GM12878 (cell line): Measurements from ENCODE around the gene GALNT3. TPM values are rescaled to one million over a fixed set of nuclear protein-coding genes. Genes with fewer than 3 reads are reported as not detected.

Source experiments
- ATAC-seq: fragments of 200-7000 bp; cut with Tn5 transposase; 3 replicates; pipeline ENCODE4 v1.9.1; 2020; ENCODE audit warnings: mild to moderate bottlenecking, moderate library complexity
- BruUV-seq: library from RNA; stranded (reverse); fragments of 400-500 nt; replicated peaks from 2 replicates; lab custom pipeline; 2021; lab: Mats Ljungman, UMichigan
- CTCF ChIA-PET: fragments of 300-600 bp; sonication (Branson Sonifier 250); formaldehyde crosslinking; extraction: SDS; loops from one replicate; lab custom pipeline; 2021; ENCODE audit warnings: inconsistent platforms; lab: Yijun Ruan, JAX
- POLR2A ChIA-PET: fragments of 350-600 bp; formaldehyde crosslinking; extraction: SDS; loops from one replicate; lab custom pipeline; 2021; ENCODE audit warnings: inconsistent platforms; lab: Charles Lee
- RAD21 ChIA-PET: fragments of 300-600 bp; sonication (Branson Sonifier 250); formaldehyde crosslinking; loops from one replicate; lab custom pipeline; 2023; ENCODE audit warnings: antibody characterized with exemption; ENCODE audit not compliant: unreplicated experiment; lab: Charles Lee
- SMC1A ChIA-PET: fragments of 300-600 bp; sonication (Branson Sonifier 250); formaldehyde crosslinking; loops from one replicate; lab custom pipeline; 2023; ENCODE audit not compliant: unreplicated experiment, uncharacterized antibody; lab: Charles Lee
- DNase-seq: peaks from one replicate; pipeline ENCODE4 v3.0.0-alpha.2; 2011; ENCODE audit warnings: low read depth, low spot score
- FAIRE-seq: peaks from 3 replicates; lab custom pipeline; 2011; peaks lifted over from hg19 to GRCh38; lab: Jason Lieb, UNC
- H2AFZ ChIP-seq: 2 replicates; pipeline ENCODE4 v1.6.0; 2011; ENCODE audit warnings: low read depth, low read length, control low read depth; ENCODE audit not compliant: control insufficient read depth
- H3K27ac ChIP-seq: 2 replicates; pipeline ENCODE4 v1.5.1; 2011; ENCODE audit warnings: control low read depth; ENCODE audit not compliant: control insufficient read depth, insufficient read depth
- H3K27me3 ChIP-seq, 2 experiments: replicated peaks in 1 of 2; 2 replicates each; pipeline versions ENCODE4 v1.6.0 to v1.6.1; 2011; ENCODE audit warnings: low read length in 1 of 2; ENCODE audit not compliant: control insufficient read depth in 2 of 2, insufficient read depth in 2 of 2
- H3K36me3 ChIP-seq, 2 experiments: 2 replicates each; pipeline ENCODE4 v1.5.1; 2011; ENCODE audit warnings: low read length in 1 of 2; ENCODE audit not compliant: control insufficient read depth in 2 of 2, insufficient read depth in 2 of 2
- H3K4me1 ChIP-seq: 2 replicates; pipeline ENCODE4 v1.6.1; 2011; ENCODE audit warnings: mild to moderate bottlenecking, low read length, moderate library complexity, mixed read lengths; ENCODE audit not compliant: control insufficient read depth, insufficient read depth
- H3K4me2 ChIP-seq: 2 replicates; pipeline ENCODE4 v1.6.0; 2011; ENCODE audit warnings: control low read depth; ENCODE audit not compliant: control insufficient read depth, insufficient read depth
- H3K4me3 ChIP-seq: fragments of 200-600 bp; sonication (generic); 2 replicates; pipeline ENCODE4 v1.5.1; 2016
- H3K79me2 ChIP-seq: 2 replicates; pipeline ENCODE4 v1.6.0; 2011; ENCODE audit warnings: low read length; ENCODE audit not compliant: control insufficient read depth, insufficient read depth
- H3K9ac ChIP-seq: 2 replicates; pipeline ENCODE4 v1.8.0; 2011; ENCODE audit warnings: low read length, control low read depth, mixed read lengths; ENCODE audit not compliant: control insufficient read depth, insufficient read depth
- H3K9me3 ChIP-seq: replicated peaks from 3 replicates; pipeline ENCODE4 v1.5.1; 2011; ENCODE audit warnings: mild to moderate bottlenecking, low read length; ENCODE audit not compliant: control insufficient read depth, insufficient read depth
- H4K20me1 ChIP-seq: 2 replicates; pipeline ENCODE4 v1.6.0; 2011; ENCODE audit not compliant: control insufficient read depth, insufficient read depth
- ATF2 ChIP-seq: IDR thresholded peaks from 2 replicates; pipeline ENCODE4 v1.6.1; 2012; ENCODE audit warnings: low read length, inconsistent platforms
- ATF7 ChIP-seq: fragments of 450-650 bp; IDR thresholded peaks from 2 replicates; pipeline ENCODE4 v1.6.1; 2016; ENCODE audit warnings: low read depth, mild to moderate bottlenecking
- EED ChIP-seq: sonication (generic); IDR thresholded peaks from 2 replicates; pipeline ENCODE4 v1.6.1; 2016; ENCODE audit warnings: antibody characterized with exemption, low read depth
- EZH2 ChIP-seq: IDR thresholded peaks from 2 replicates; pipeline ENCODE4 v1.6.1; 2012; ENCODE audit warnings: low read depth, mild to moderate bottlenecking, control low read depth, inconsistent platforms, low read length, borderline replicate concordance; ENCODE audit not compliant: control insufficient read depth
- IRF4 ChIP-seq: IDR thresholded peaks from 2 replicates; pipeline ENCODE4 v1.6.1; 2011; ENCODE audit warnings: low read depth, low read length
- JUNB ChIP-seq: IDR thresholded peaks from 2 replicates; pipeline ENCODE4 v1.6.1; 2016; ENCODE audit warnings: antibody characterized with exemption, mild to moderate bottlenecking
- MTA3 ChIP-seq: IDR thresholded peaks from 2 replicates; pipeline ENCODE4 v1.6.1; 2012; ENCODE audit warnings: low read length, inconsistent platforms, borderline replicate concordance
- MXI1 ChIP-seq: fragments of 150-350 bp; IDR thresholded peaks from 2 replicates; pipeline ENCODE4 v1.6.1; 2011; ENCODE audit warnings: low read depth, mild to moderate bottlenecking, inconsistent platforms, low read length, improper control_type of control experiment
- PAX8 ChIP-seq: fragments of 450-650 bp; IDR thresholded peaks from 2 replicates; pipeline ENCODE4 v1.6.1; 2017; ENCODE audit warnings: mild to moderate bottlenecking, moderate library complexity
- RELA ChIP-seq: fragments of 450-650 bp; IDR thresholded peaks from 2 replicates; pipeline ENCODE4 v1.8.0; 2014; ENCODE audit warnings: borderline replicate concordance; ENCODE audit not compliant: partially characterized antibody
- SIN3A ChIP-seq: IDR thresholded peaks from 2 replicates; pipeline ENCODE4 v1.6.1; 2012; ENCODE audit warnings: low read depth, low read length, improper control_type of control experiment
- SIX5 ChIP-seq: IDR thresholded peaks from 2 replicates; pipeline ENCODE4 v1.6.1; 2011; ENCODE audit warnings: mild to moderate bottlenecking, low read depth, low read length, moderate library complexity; ENCODE audit not compliant: severe bottlenecking
- SMAD1 ChIP-seq: fragments of 450-650 bp; IDR thresholded peaks from 2 replicates; pipeline ENCODE4 v1.6.1; 2018; ENCODE audit warnings: mild to moderate bottlenecking, low read depth; ENCODE audit not compliant: partially characterized antibody
- SP1 ChIP-seq: IDR thresholded peaks from one replicate; pipeline ENCODE4 v1.6.1; 2011; ENCODE audit warnings: low read depth, low read length
- SREBF2 ChIP-seq: IDR thresholded peaks from 2 replicates; pipeline ENCODE4 v1.6.1; 2012; ENCODE audit warnings: mild to moderate bottlenecking, low read length
- SRF ChIP-seq, 2 experiments: IDR thresholded peaks; 2 replicates each; pipeline ENCODE4 v1.6.1; 2011; ENCODE audit warnings: low read depth in 2 of 2, low read length in 2 of 2, mild to moderate bottlenecking in 1 of 2, moderate library complexity in 1 of 2
- STAT1 ChIP-seq: fragments of 450-650 bp; conservative IDR thresholded peaks from 2 replicates; pipeline ENCODE4 v1.6.1; 2014; ENCODE audit warnings: antibody characterized with exemption, mild to moderate bottlenecking
- ZNF687 ChIP-seq: fragments of 450-650 bp; IDR thresholded peaks from 2 replicates; pipeline ENCODE4 v1.6.1; 2017; ENCODE audit warnings: mild to moderate bottlenecking, moderate library complexity
- WGBS: methylation state at CpG from one replicate; pipeline ENCODE4 v1.1.6; 2016; ENCODE audit warnings: low lambda C conversion rate; ENCODE audit not compliant: insufficient replicate concordance, insufficient coverage; ENCODE audit errors: missing lambda C conversion rate; 5-methylcytosine and 5-hydroxymethylcytosine counted together
- in situ Hi-C: fragments of 300-500 bp; cut with MboI; formaldehyde crosslinking; loops from 9 replicates; pipeline ENCODE4 v1.14.3; 2018; ENCODE audit warnings: mixed read lengths
- intact Hi-C: fragments of 100-400 bp; cut with micrococcal nuclease; formaldehyde crosslinking; loops from one replicate; pipeline ENCODE4 v1.14.2; 2022; ENCODE audit not compliant: unreplicated experiment
- polyA plus RNA-seq, 11 experiments: library from polyadenylated mRNA; depleted of rRNA in 4 of 11; unstranded in 6 of 11; stranded (reverse) in 5 of 11; fragments of >200 nt; fragmentation: Nextera tagmentation in 4 of 11; fragmentation: Illumina TruSeq in 1 of 11; extraction: Ambion mirVana in 4 of 11; extraction: Trizol in 1 of 11; gene quantifications; 1 replicate in 1 of 11; 2 replicates in 10 of 11; pipeline versions ENCODE4 v1.2.1 to v1.2.3, GENCODE V29; 2011 to 2016; ENCODE audit warnings: inconsistent platforms in 2 of 11, missing spikeins in 2 of 11, low read depth in 1 of 11
- total RNA-seq, 4 experiments: library from RNA; depleted of rRNA in 3 of 4; stranded (reverse); fragments of >200 nt in 3 of 4; fragmentation: Illumina TruSeq in 1 of 4; extraction: Trizol in 1 of 4; gene quantifications; 2 replicates each; pipeline versions ENCODE4 v1.2.1 to v1.2.3, GENCODE V29; 2013 to 2021

GALNT3 gene
- total and polyA plus RNA-seq, 10 of the 15 experiments (the other 5 are each of a cell fraction or from before 2014, with no cell fraction given) = 0.53 to 3.7 (median 1.1) TPM

- TF ChIP-seq ZNF687 = no peak
Observed at GRCh38 chr2:165718610-165719210, 75.3 kb downstream of the GALNT3 start (continued).

- in situ Hi-C loops = no loop called here
- H3K27me3 ChIP-seq = no peaks in the 10 kb centered on the region
- no peak for DNase-seq
- ChIA-PET SMC1A (no interaction called here), POLR2A (no interaction called here), RAD21 (no interaction called here), CTCF (no interaction called here)
- no peaks in the 10 kb centered on the region for H3K9me3 ChIP-seq
- H3K4me3 ChIP-seq = no peak overlapping the region
- no peak for ATAC-seq
- no peaks in the 10 kb centered on the region for H3K79me2 ChIP-seq
- intact Hi-C loops = no loop called here
- H3K36me3 ChIP-seq = no peaks in the 10 kb centered on the region
- 0% methylated on average over 1 of the region's 1 CpG for WGBS
- no peak overlapping the region for H3K27ac ChIP-seq
- no peak overlapping the region for H3K4me2 ChIP-seq
- H3K4me1 ChIP-seq = no peaks in the 10 kb centered on the region
- no peak overlapping the region for H2AFZ ChIP-seq
- H4K20me1 ChIP-seq = no peaks in the 10 kb centered on the region
- FAIRE-seq = no peak
- H3K9ac ChIP-seq = no peak overlapping the region
- no peak for TF ChIP-seq JUNB
- no peak for TF ChIP-seq ATF7
- no peak for TF ChIP-seq SIN3A
- no peak for TF ChIP-seq IRF4
- TF ChIP-seq SREBF2 = no peak
- TF ChIP-seq STAT1 = no peak
- no peak for TF ChIP-seq RELA
- TF ChIP-seq MTA3 = no peak
- TF ChIP-seq ATF2 = no peak
- TF ChIP-seq EED = no peak
- TF ChIP-seq SRF (IDR thresholded peaks at IDR 0.05; ENCODE audit: low read depth in 2 of 2, low read length in 2 of 2) = no peak
- no peak for TF ChIP-seq SIX5
- TF ChIP-seq SMAD1 = no peak
- no peak for TF ChIP-seq MXI1
- no peak for TF ChIP-seq EZH2
- no peak for TF ChIP-seq PAX8
- TF ChIP-seq SP1 = no peak
- BruUV-seq = no TSS peak
Observed at GRCh38 chr2:165716091-165716490, 78.0 kb downstream of the GALNT3 start.
